ENCODE results near the gene LIPI.
"Not testable (repeated sequence)": the region's sequence is repeated elsewhere in the genome, so short reads cannot be mapped to it uniquely, and the experiment has no call there.

The LIPI gene

GRCh38 chr21:14116080-14116481, 94.7 kb downstream of the LIPI start:
- no peak for DNase-seq (ENCODE audit: low spot score)

DNA sequence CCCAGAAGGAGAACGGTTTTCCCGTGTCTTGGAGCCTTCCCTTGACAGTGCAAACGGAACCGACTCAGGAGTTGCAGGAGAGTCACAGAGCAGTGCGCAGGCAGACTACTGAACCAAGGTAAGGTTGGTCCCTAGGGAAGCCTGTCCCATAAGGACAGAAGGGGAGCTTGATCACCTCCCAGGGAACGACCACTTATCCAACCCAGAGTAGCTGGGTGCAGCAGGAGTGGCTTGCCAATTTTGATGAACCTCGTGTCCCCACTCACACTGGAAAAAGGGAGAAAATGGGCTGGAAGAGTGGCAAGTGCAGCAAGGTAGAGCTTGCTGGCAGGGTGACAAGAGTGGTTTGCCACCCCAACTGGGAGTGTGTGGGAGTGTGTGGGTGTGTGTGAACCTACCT, 95.1 kb downstream of the LIPI start:
- DNase-seq (ENCODE audit: low spot score): no peak

- DNase-seq (ENCODE audit: low spot score): no peak
These were observed 96.5 kb downstream of the LIPI start for GRCh38 chr21:14114251-14114650.

DNA sequence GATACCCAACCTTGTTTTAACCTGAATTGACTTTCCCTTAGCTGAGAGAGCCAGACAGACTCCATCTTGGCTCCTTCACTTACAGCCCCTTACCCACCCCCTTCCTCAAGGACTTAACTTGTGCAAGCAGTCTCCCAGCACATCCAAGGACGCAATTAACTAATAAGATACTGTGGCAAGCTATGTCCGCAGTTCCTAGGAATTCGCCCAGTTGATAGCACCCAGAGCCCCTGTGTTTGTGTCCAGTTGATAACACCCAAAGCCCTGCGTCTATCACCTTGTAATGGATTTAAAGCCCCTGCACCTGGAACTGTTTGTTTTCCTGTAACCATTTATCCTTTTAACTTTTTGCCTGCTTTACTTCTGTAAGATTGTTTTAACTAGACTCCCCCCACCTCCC, 106.2 kb downstream of the LIPI start:
- DNase-seq (ENCODE audit: low spot score): not testable (repeated sequence)

- DNase-seq (ENCODE audit: low spot score): no peak
These were observed 111.2 kb downstream of the LIPI start for GRCh38 chr21:14099570-14099969.

GRCh38 chr21:14097881-14098499, 112.8 kb downstream of the LIPI start:
- no peak for DNase-seq (ENCODE audit: low spot score)

DNA sequence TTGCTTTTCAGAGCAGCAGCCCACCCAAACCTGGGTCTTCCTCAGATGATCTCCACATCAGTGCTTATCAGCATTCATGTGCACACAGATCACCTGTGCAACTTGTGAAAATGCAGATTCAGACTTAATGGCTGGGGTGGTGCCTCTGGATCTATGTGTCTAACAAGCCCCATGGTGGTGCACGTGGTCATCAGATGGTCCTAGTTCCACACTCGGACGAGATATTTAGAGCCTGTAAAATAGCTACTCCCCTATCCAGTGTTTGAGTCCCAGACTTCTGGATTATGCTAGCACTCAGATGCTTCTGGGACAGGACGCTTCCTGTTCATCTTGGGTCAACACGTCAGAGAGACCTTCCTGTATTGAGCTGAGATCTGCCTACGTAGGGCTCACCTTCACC, 114.2 kb downstream of the LIPI start:
- DNase-seq (ENCODE audit: low spot score): no peak

- DNase-seq (ENCODE audit: low spot score): no peak
These were observed 114.6 kb downstream of the LIPI start for GRCh38 chr21:14096172-14096571.

DNA sequence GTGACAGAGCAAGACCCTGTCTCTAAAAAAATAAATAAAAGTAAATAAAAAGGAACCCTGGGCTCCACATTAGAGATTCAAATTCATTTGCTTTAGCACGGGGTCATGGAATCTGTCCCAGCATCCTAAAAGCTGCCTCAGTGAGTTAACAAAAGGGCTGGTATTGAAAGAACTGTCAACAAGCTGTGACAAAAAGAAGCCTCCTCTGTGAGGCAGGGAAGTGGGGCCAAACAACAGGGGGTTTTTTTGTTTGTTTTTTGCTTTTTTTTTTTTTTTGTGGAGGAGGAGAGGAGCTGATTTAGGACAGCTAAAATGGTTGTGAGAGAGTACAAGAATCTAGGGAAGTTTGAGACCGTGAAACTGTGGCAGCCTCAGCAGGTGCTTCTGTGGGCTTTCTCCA, 115.7 kb downstream of the LIPI start:
- no peak for DNase-seq (ENCODE audit: low spot score)

GRCh38 chr21:14092834-14093560, 117.8 kb downstream of the LIPI start:
- no peak for DNase-seq (ENCODE audit: low spot score)

DNA sequence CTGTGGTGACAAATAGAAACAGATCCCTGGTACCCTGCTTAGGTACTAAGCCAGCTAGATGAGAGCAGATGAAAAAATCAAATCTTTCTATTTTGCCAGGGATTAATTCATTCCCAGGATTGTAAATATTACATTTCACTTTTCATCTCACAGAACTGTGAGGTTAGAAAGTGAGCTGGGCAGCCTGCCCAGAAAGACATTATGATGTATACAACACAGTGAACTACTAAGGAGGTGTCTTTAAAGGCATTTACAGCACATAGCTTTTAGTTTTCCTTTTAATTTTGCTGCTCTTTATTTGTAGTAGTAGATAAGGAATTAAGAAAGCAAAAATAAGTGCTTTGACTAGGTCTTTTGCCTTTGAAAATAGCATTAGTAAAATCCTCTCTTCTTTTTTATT, 120.6 kb downstream of the LIPI start:
- not testable (repeated sequence) for DNase-seq (ENCODE audit: low spot score)

- no peak for DNase-seq (ENCODE audit: low spot score)
These were observed 122.4 kb downstream of the LIPI start for GRCh38 chr21:14088391-14088790.

GRCh38 chr21:14086553-14086952, 124.2 kb downstream of the LIPI start:
- no peak for DNase-seq (ENCODE audit: low spot score)

DNA sequence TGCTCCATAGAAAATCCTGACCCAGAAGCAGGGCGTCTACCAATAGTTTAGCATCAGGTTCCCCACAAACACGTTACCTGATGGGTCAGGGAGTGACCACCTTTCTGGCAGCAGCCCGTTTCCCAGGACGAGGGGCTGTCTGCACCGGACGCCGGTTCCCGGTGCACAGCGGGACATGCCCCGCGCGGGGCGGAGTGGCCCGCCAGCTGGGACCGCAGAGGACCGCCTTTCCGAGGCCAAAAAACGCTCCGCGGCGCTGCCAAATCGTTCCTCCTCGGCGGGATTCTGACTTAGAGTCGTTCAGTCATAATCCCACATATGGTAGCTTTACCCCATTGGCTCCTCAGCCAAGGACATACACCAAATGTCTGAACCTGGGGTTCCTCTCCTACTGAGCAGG, 126.1 kb downstream of the LIPI start:
- DNase-seq (ENCODE audit: low spot score): no peak

- no peak for DNase-seq (ENCODE audit: low spot score)
These were observed 126.7 kb downstream of the LIPI start for GRCh38 chr21:14084068-14084501.

DNA sequence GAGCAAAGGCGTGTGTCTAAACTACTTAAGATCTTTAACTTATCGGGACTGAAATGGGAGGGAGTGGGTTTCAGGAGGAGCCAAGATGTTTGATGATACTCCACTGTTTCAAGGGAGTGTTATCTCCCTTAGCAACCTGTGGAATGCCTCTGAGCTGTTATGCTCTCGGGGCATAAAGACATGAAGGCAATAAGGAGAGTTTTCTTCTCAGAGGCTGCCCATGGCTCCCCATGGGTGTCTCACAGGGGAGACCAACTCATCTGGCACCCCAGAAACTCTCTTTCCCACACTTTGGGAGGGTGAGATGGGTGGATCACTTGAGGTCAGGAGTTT, 130.0 kb downstream of the LIPI start:
- DNase-seq (ENCODE audit: low spot score): no peak

- no peak for DNase-seq (ENCODE audit: low spot score)
These were observed 130.6 kb downstream of the LIPI start for GRCh38 chr21:14080040-14080763.

- DNase-seq (ENCODE audit: low spot score): no peak
These were observed 131.9 kb downstream of the LIPI start for GRCh38 chr21:14078746-14079375.

DNA sequence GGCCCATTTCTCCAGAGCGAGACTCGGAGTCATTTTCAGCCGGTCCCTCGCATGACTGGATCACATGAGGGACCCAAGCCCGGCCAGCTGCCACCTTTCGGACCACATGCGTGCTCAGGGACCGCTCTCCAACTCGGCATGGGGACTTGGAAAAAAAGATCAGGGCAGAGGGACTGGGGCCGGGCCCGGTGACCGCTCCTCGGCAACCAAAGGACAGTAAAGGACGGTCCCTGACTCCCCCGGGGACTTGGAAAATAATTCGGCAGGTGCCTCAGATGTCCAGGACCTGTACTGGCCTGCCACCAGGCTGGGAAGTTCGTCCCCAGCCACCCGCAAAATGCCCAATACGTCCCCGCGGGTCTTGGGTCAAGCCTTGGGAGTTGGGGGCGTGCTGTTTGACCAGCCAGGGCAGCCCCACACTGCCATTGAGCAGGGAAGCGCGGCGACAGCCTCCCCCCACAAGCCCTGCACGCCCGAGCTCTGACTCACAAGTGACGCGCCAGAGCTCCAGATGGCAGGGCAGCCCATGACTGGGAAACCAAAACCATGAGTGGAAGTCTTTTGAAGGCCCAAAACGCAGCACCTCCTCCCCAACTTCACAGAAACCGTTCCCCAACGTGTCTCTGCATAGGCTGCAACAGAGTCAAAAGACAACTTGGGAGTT, 134.5 kb downstream of the LIPI start:
- no peak for DNase-seq (ENCODE audit: low spot score)

- no peak for DNase-seq (ENCODE audit: low spot score)
These were observed 135.2 kb downstream of the LIPI start for GRCh38 chr21:14075346-14076142.

DNA sequence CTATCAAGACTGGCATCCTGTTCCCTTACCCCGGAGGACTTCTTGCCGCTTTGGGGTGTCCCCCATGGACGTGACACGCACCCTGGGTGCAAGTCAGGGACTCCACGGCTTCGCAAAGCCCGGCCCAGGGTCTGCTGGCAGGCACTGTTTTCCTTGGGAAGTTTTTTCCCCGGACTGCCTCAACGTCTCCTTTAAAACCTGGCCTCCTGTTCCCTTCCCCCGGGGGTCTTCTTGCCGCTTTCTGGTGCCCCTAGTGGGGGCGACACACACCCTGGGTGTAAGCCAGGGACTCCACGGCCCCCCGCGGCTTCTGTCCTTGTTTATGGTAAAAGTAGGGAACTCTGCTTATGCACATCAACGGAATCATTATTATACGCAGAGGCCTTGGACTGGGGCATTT, 136.6 kb downstream of the LIPI start:
- no peak for DNase-seq (ENCODE audit: low spot score)

DNA sequence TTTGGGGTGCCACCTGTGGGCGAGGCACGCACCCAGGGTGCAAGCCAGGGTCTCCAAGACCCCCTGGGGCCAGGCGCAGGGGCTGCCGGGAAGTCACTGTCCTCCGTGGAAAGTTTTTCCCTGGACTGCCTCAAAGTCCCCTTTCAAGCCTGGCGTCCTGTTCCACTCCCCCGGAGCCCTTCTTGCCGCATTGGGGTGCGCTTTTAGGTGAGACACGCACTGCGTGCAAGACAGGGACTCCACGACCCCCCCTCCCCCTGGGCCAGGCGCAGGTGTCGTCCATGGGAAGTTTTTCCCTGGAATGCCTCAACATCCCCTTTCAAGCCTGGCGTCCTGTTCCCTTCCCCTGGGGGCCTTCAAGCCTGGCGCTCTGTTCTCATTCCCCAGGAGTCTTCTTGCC, 137.1 kb downstream of the LIPI start:
- DNase-seq (ENCODE audit: low spot score): no peak
